Measurements from ENCODE around the gene TMIGD3.

Gene TMIGD3

GRCh38 chr1:111474106-111474505 lies 29.3 kb downstream of the TMIGD3 start:
- Histone ChIP-seq H3K27ac (replicated peaks) (peak overlapping the region; percentile 86), H3K27me3 (ENCODE audit: insufficient read depth, poor library complexity, severe bottlenecking) (no peaks in the 10 kb centered on the region), H3K4me3 (replicated peaks; ENCODE audit: insufficient read depth, low read length) (peak overlapping the region; percentile 57)
- DNase-seq (ENCODE audit: low read depth in 1 of 2, low spot score in 1 of 2), result no peak
- TF ChIP-seq GABPA (IDR thresholded peaks at IDR 0.05; ENCODE audit: low read depth) (no peak), POLR2AphosphoS5 (IDR thresholded peaks at IDR 0.05; ENCODE audit: low read depth) (no peak), SPI1 (IDR thresholded peaks at IDR 0.05; ENCODE audit: borderline replicate concordance, low read depth) (no peak), REST (IDR thresholded peaks at IDR 0.05; ENCODE audit: insufficient replicate concordance, low read depth) (no peak)

GRCh38 chr1:111471538-111471937 lies 31.9 kb downstream of the TMIGD3 start:
- H3K27ac ChIP-seq (replicated peaks), result peak overlapping the region; percentile 77
- TF ChIP-seq CTCF (IDR thresholded peaks at IDR 0.05; ENCODE audit: insufficient read depth, low read length) (no peak), POLR2AphosphoS5 (IDR thresholded peaks at IDR 0.05; ENCODE audit: low read depth) (no peak), GABPA (IDR thresholded peaks at IDR 0.05; ENCODE audit: low read depth) (no peak), SPI1 (IDR thresholded peaks at IDR 0.05; ENCODE audit: borderline replicate concordance, low read depth) (no peak), REST (IDR thresholded peaks at IDR 0.05; ENCODE audit: insufficient replicate concordance, low read depth) (no peak)
- no peak overlapping the region for H3K4me3 ChIP-seq (replicated peaks; ENCODE audit: insufficient read depth, low read length)
- H3K27me3 ChIP-seq (ENCODE audit: insufficient read depth, poor library complexity, severe bottlenecking), result no peaks in the 10 kb centered on the region
- DNase-seq (ENCODE audit: low read depth in 1 of 2, low spot score in 1 of 2), result no peak

- peak; percentile 52; the same call in 1 of the 2 replicates for TF ChIP-seq SPI1 (IDR thresholded peaks at IDR 0.05; ENCODE audit: borderline replicate concordance, low read depth)
- TF ChIP-seq GABPA (IDR thresholded peaks at IDR 0.05; ENCODE audit: low read depth), result no peak
- H3K4me3 ChIP-seq (replicated peaks; ENCODE audit: insufficient read depth, low read length), result no peak overlapping the region
- H3K27ac ChIP-seq (replicated peaks), result peak overlapping the region; percentile 77
- H3K27me3 ChIP-seq (ENCODE audit: insufficient read depth, poor library complexity, severe bottlenecking), result no peaks in the 10 kb centered on the region
- DNase-seq (ENCODE audit: low read depth in 1 of 2, low spot score in 1 of 2), result peak; percentile 80 to 95
These were observed 32.4 kb downstream of the TMIGD3 start for GRCh38 chr1:111471012-111471411.

- no peak for TF ChIP-seq GABPA (IDR thresholded peaks at IDR 0.05; ENCODE audit: low read depth)
- no peak for TF ChIP-seq REST (IDR thresholded peaks at IDR 0.05; ENCODE audit: insufficient replicate concordance, low read depth)
- no peak for TF ChIP-seq SPI1 (IDR thresholded peaks at IDR 0.05; ENCODE audit: borderline replicate concordance, low read depth)
- TF ChIP-seq POLR2AphosphoS5 (IDR thresholded peaks at IDR 0.05; ENCODE audit: low read depth), result no peak
- no peak for TF ChIP-seq CTCF (IDR thresholded peaks at IDR 0.05; ENCODE audit: insufficient read depth, low read length)
- Histone ChIP-seq H3K27me3 (ENCODE audit: insufficient read depth, poor library complexity, severe bottlenecking) (no peaks in the 10 kb centered on the region), H3K4me3 (replicated peaks; ENCODE audit: insufficient read depth, low read length) (no peak overlapping the region), H3K27ac (replicated peaks) (peak overlapping the region; percentile 77)
- no peak for DNase-seq (ENCODE audit: low read depth in 1 of 2, low spot score in 1 of 2)
These were observed 32.8 kb downstream of the TMIGD3 start for GRCh38 chr1:111470596-111470995.

All from HL-60 (cell line).